HG02870 (cell line): Measurements from ENCODE around the gene CDC42BPB.

Experiments
- ATAC-seq: cut with Tn5 transposase; IDR thresholded peaks from one replicate; pipeline ENCODE4 v1.9.1; 2021; ENCODE audit warnings: mild to moderate bottlenecking, moderate library complexity; ENCODE audit not compliant: unreplicated experiment

CDC42BPB gene

DNA sequence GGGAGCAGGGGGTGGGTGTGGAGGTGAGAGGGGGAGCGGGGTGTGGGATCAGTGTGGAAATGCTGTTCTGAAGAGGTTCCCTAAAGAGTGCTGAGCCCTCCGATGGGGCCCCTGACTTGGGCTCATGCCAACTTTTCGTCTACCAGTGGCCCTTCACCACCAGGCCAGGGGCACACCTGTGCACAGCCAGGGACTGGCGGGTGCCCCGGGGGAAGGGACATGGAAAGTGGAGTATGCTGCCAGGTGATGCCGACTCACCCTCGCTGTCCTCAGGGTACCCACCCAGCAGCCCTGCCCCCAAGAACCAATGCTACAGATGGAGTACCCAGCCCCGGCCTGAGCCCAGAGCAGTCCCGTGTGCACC is 108.7 kb downstream of the CDC42BPB start:
- no peak for ATAC-seq

GRCh38 chr14:102947321-102948103 is 109.8 kb downstream of the CDC42BPB start:
- ATAC-seq = no peak

GRCh38 chr14:102945346-102946130 is 111.8 kb downstream of the CDC42BPB start:
- ATAC-seq = no peak

- ATAC-seq = no peak
Measured at GRCh38 chr14:102944448-102945330, 112.7 kb downstream of the CDC42BPB start.

DNA sequence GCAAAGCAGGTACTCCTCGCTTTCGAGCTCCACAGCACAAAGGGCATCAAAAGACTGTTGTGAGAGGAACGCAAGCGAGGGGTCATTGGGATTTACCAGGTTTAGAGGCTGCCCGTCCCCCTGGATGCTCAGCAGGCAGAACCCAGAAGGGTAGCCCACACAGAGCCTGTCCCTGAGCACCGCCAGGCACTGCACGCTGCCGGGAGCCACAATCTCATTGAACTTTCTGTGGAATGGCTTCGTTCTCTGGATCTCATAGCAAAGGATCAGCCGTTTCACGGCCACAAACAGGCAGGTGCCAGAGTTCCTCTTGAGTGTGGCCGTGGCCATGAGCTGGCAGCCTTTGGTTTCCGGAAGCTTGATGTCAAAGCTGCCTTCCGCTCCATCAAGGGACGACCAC is 113.4 kb downstream of the CDC42BPB start:
- no peak for ATAC-seq

GRCh38 chr14:102943454-102943853 is 113.9 kb downstream of the CDC42BPB start:
- ATAC-seq = no peak

GRCh38 chr14:102942069-102942468 is 115.3 kb downstream of the CDC42BPB start:
- no peak for ATAC-seq

DNA sequence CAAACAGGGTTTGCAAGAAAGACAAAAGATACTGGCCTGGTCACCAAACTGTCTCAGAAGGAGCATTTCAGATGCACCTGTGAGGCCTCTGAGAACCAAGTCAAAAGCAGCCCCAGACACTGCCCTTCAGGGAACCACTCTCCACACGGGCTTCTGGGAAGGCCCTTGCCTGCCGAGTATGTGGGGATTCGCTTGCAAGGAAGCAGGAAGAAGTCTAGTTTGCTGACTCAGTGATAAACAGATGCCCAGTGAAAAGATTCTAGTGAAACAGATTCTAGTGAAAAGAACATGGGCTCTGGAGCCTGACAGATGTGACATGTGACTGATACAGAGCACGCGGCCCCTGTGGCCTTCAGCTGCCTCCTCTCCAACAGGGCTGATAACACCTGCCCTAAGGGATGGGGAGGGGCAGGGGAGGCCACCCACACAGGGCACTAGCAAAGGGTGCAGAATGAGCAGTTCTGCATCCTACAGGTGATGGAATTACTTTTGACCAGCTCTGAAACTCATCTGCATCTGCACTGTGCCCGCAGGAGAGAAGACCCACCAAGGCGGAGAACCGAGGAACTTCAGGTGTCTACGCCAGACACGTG is 115.8 kb downstream of the CDC42BPB start:
- no peak for ATAC-seq

GRCh38 chr14:102940729-102941362 is 116.5 kb downstream of the CDC42BPB start:
- ATAC-seq = no peak

GRCh38 chr14:102939820-102940561 is 117.4 kb downstream of the CDC42BPB start:
- ATAC-seq = no peak

DNA sequence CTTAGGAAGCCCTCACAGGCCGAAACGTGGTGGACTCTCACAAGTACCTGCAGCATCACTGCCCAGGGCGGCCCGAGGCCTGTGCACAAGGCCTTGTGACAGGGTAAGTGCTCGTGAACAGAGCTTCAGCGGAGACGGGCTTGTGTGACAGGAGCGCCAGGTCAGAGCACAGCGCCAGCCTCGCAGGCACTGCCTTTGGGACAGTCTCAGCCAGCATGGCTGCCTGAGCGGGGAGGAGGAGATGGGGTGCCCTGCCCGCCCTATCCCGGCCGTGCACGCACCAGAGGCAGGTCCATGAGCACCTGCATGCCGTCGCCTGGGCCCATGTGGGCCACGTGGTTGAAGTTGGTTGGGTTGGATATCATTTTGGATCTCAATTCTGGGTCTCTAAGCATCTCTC is 118.0 kb downstream of the CDC42BPB start:
- ATAC-seq = no peak

- no peak for ATAC-seq
Measured at GRCh38 chr14:102938191-102938590, 119.2 kb downstream of the CDC42BPB start.

- no peak for ATAC-seq
Measured at GRCh38 chr14:102937331-102938175, 119.8 kb downstream of the CDC42BPB start.

GRCh38 chr14:102935756-102936155 is 121.6 kb downstream of the CDC42BPB start:
- no peak for ATAC-seq

- ATAC-seq = no peak
Measured at GRCh38 chr14:102933618-102934231, 123.6 kb downstream of the CDC42BPB start.

GRCh38 chr14:102932484-102933248 is 124.7 kb downstream of the CDC42BPB start:
- no peak for ATAC-seq

- ATAC-seq = no peak
Measured at GRCh38 chr14:102931580-102932285, 125.6 kb downstream of the CDC42BPB start.
